GM18951 (cell line): Measurements from ENCODE around the gene CTBP2.
"Not testable (repeated sequence)": the region's sequence is repeated elsewhere in the genome, so short reads cannot be mapped to it uniquely, and the experiment has no call there.

Source experiments
- POLR2A ChIP-seq: IDR thresholded peaks from 4 replicates; pipeline ENCODE4 v1.6.1; 2011; ENCODE audit warnings: mild to moderate bottlenecking; ENCODE audit not compliant: insufficient read length, insufficient read depth; ENCODE audit errors: extremely low read depth
- in situ Hi-C: fragments of 300-500 bp; cut with MboI; formaldehyde crosslinking; loops from one replicate; pipeline ENCODE4 v1.12.0; 2022; ENCODE audit warnings: low sequenced_read_pairs, mixed read lengths, inconsistent platforms; ENCODE audit not compliant: unreplicated experiment

Gene CTBP2

DNA sequence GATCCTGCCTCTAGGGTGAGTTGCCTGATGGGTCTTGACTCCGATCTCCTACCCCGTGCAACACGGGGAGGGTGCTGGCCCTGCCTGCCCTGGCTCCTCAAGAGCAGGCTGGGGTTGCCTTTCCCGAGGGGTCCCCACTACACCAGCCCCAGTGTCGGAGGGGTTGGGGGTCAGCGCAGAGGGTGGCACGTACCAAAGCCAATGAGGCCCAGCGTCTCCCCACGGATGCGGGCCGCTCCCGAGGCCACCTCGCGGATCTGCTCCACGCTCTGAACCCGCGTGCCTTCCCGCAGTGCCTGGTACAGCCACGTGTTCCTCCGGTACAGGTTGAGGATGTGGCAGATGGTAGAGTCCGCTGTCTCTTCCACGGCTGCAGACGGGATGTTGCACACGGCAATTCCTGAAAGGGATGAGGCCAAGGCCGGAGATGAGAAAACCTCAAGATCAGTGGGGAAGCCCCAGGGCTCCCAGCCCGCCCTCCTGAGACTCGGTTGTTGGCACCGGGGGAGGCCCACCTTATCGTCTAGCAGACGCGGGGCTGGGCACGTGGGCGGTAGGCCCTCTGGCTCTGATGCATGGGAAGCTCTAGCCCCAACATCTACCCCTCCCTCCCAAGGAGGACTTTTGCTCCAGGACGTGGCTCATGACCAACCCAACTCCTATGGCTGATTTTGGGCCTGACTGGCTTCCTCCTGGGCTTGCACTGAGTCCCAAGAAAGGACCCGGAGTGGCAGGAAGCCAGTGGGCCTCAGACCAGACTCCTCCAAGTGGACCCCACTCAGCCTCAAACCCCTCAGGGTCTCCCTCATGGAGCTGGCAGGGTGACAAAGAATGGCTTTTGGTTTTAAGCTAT, 162.4 kb downstream of the CTBP2 start:
- no peak for TF ChIP-seq POLR2A
- in situ Hi-C loops: no loop called here

DNA sequence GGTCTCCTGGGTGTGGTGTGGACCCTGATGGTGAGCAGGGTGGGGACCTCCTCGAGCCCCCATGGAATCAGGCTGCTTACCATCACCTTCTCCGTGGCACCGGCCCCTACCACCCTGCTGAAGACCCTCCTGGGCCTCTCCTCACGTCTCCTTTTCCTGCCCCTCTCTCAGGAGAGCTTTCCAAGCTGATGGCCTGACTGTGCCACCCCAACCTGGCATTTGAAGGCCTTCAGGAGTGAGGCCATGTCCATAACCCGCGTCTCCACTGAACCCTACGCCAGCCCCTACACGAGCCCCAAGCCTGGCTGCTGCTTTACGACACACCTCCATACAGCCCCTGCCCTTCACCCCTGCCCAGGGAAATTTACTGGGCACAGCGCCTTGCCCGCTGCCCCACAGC, 163.1 kb downstream of the CTBP2 start:
- TF ChIP-seq POLR2A: no peak

DNA sequence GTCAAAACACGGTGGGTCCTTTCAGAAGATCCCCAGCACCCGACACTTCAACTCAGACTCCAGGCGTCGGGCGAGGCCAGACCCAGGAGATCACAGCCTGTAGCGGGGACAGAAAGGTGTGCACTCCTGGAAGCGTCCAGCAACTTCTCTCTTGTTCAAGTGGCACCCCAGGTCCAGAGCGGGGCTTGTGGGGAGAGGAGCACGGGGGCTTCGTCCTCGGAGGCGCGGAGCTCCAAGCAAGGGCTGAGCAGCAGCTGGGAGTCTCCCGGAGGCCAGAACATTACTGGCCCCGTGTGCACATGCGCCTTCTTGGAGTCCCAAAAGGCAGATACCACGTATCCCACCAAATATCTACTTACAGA, 163.5 kb downstream of the CTBP2 start:
- no peak for TF ChIP-seq POLR2A
- in situ Hi-C loops: no loop called here

More for the DNA sequence above, 163.1 kb downstream of the CTBP2 start:
- in situ Hi-C loops: no loop called here

DNA sequence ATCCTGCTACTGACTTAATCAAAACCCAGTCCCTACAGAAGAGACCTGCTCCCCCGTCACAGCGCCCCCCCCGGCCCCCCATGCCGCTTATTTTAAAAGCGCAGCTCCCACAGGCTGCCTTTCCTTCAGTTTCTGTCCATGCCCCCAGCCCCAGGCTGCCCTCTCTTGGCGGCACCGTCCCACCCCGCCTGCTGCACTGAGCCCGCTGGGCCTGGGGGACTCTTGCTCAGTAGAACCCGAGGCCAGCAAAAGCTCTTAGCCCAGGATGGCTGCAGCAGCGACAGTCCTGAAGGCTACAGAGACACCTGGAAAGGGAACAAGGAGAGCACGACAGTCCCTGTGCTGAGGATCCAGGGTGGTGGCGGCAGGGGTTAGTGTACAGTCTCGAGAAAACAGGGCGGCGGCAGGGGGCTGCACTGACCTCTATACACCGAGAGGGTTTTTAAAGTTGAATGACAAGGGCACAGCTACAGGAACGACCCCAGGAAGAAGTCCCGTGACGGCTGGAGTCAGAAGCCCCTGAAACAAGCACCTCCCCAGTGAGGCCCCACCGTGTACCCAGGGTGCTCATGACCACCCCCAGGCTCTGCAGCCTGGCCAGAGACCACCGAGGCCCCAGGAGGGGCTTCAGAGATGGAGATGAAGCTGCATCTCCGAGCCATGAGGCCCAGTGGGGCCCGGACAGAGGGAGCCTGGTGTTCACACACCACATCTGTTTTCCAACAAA, 164.1 kb downstream of the CTBP2 start:
- in situ Hi-C loops: no loop called here
- TF ChIP-seq POLR2A: no peak

DNA sequence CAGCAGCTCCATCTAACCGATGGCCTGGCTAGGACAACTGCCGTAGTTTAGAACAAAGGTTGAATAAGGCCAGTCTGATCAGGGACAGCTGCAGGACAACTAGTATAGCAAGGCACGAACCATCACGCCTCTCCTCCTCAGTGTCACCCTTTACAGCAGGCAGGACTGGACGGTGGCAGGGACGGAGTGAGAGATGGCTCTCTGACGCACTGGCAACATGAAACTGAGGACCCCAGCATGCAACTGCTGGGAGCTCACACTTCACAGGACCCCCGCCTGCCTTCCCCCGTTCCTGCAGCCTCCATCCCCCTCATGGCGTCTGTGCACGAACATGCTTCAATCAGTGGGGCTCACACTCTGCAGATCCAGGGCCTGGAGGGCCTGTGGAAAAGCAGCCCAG, 164.8 kb downstream of the CTBP2 start:
- in situ Hi-C loops: no loop called here
- TF ChIP-seq POLR2A: no peak

DNA sequence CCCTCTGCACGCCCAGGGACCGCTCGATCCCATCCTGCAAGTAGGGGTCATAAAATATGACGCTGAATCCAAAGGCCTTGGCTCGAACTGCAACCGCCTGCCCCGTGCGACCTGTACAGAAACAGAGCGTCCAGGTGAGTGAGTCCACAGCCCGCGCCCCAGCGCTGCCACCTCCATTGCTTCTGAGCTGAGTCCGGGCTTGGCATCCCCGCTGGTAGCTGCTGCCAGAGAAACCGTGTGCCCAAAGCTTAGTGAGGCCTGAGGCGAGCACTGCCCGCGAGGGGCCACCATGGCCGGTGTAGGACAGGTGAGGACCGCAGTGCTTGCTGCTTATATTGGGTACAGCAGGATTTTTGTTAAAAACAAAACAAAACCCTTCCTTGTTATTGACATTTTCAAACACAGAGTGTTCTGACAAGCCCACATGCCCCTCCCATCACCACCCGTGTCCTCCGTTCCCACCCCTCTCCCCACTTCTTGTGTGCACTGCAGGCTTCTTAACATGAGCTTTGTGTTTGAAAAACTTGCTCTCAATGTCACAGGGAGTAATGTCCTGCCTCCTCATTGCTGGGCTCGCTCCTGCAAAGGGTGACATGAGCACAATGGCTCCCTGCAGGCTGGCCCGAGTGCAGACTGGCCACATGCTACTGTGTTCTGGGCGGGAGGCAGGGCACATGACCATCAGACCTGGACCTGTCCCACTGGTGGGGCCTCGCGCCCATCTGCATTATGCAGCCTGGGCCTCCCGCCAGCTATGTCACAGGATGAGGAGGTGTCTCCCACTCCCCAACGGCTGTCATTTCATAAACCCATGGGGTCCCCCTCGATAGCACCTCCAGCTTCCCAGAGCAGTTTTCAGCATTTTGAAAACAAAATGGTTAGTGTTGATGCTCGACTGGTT, 165.5 kb downstream of the CTBP2 start:
- in situ Hi-C loops: no loop called here
- TF ChIP-seq POLR2A: no peak

DNA sequence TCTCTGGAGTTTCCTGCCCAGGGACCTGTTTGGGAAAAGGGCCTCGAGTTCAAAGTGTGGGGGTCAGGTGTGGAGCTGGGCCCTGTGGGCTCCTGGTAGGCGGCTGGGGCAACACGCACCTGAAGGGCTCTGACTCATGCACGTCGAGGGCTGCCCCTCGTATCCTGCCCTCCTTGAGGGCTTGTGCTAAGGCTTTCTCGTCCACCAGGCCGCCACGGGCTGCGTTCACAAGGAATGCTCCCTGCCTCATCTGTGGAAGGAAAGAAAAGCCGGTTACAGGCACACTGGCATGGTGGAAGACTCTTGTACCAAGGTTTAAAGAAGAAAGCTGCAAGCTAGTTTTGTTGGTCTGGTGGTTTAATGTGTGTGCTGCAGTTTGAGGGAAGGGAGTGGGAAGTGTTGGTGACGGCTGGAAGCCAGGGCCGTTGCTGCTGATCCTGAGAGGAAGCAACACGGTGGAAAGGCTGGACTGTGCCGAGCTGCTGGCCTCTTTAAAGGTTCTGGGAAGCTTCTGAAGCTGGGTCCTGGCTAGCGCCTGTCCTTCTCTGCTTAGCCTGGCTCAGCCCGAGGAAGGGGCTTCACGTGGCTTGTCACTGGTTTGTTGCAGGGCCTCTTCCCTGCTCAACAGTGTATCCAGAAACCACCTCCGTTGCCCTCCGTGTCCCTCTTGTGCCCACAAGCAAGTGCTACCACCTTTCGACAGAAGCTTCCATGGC, 166.5 kb downstream of the CTBP2 start:
- in situ Hi-C loops: no loop called here
- no peak for TF ChIP-seq POLR2A

DNA sequence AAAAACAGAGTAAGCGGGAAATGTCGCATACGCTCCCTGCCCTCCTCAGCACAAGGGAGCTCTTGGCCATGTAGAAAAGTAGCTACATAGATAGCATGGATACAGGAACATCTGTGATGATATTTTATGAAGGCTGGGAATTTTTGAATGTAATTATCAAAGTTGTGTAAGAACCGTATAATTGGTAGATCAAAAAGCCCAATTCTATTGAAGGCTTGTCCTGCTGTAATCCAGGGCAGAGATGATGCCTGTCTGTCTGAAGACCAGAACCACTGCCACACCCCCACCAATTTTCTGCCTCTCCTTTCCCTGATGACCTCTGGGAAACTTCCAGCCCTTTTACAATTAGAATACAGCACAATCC, 167.0 kb downstream of the CTBP2 start:
- in situ Hi-C loops: no loop called here
- TF ChIP-seq POLR2A: no peak

DNA sequence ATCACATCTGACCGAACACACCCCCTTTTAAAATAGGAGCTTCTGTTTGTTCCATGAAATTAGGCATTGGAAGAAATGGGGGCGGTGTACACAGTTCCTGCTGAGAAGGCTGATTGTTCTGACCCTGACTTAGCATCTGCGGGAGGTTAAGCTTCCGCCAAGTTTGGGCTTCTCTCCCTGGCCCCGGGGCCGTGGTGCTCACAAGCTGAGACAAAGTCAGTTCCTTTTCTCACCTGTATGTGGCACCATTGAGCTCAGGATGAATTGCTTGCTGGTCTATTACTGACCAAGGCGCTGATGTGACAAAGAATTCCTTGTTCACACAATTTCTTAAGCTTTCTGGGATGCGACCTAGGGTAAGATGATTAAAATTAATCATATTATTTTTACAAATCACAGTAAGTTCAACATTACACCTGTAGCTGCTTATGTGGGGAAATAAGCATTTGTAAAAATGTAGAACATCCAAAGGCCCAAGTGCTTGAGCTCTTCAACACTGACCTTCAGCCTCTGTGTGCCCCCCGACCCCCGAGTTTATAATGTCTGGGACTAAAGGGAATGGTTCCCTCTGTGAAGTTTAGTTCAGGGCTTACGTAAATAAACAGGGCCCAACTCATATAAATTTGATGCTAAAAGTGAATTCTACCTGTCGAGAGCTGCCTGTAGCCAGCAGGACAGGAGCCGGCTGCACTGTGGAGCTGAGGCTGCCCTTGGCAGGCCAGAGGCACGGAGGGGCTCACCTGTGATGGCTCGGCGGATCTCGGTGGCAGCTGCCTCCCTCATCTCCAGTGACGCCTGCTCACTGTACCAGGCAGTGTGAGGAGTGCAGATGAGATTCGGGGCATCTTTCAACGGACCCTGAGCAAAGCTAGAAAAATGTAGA, 167.7 kb downstream of the CTBP2 start:
- no peak for TF ChIP-seq POLR2A
- in situ Hi-C loops: no loop called here

DNA sequence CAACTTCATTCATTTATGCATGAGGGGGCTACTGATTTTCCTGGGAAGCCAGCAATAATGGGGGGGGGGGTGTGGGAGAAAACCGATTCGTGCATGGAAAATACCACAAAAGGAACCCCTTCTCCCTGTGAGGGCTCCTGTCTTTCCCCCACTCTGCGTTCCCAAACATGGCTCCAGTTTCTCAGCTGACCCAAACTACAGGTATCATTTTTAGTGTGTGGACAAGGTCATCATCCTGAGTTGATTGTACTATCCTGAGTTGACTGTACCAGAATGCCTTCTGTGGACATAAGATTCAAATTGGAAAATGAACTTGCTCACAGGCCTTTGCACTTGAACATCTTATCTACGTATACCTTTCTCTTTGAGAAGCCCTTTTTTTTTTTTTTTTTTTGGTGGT, 168.5 kb downstream of the CTBP2 start:
- in situ Hi-C loops: no loop called here
- no peak for TF ChIP-seq POLR2A

DNA sequence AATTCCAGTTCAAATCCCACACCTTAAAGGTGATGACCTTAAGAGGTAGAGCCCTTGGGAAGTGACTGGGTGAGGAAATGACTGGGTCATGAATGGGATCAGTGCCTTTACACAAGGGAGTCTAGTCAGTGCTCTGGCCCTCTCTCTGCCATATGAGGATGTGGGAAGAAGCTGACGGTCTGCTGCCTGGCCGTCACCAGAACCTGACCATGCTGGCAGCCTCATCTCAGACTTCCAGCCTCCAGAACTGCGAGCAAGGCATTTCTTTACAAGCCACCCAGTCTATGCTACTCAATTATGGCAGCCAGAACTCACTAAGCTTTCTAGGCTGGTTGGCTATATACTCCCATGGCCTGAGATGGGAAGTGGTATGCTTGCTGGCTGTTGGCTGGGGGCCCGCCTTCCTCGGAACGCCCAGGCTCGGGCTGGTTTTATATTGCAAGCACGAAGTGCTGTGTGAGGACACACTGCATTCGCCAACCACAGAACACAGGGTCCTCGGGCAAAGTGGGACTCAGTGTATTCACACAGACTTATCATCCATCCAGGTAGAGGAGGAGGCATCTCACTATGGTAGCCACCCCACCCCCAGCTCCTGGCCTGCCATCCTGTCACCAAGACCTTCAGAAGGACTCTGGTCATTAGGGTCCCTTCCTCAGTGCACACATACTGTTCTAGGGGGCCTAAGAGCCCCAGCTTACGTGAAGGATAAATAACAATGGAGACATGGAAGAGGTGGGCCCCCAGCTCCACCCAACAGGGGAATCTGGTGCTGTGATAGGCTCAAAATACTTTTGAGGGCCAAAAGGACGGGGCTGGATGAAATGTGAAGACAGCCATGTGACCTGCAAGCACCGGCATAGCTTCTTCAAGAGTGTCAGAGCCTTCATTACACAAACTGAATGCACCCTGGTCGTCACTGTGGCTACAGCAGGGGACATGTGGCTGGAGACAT, 169.4 kb downstream of the CTBP2 start:
- no peak for TF ChIP-seq POLR2A
- in situ Hi-C loops: no loop called here

DNA sequence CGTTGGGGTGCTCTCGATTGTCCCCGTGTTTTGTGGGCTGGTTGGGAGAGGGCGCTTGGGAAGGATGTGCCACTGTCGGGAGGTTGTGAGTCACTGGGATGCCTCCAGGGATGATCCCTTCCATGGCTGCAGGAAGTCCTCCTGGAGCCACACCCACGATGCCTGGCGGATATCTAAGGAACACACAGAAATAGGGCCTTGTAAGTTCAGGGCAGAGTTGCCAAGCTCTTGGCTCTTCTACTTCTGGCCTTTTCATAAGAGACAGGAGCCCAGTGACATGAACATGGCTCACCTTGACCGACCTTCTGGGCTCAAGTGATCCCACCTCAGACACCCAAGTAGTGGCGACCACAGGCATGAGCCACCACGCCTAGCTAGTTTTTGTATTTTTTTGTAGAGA, 170.8 kb downstream of the CTBP2 start:
- TF ChIP-seq POLR2A: no peak
- in situ Hi-C loops: no loop called here

DNA sequence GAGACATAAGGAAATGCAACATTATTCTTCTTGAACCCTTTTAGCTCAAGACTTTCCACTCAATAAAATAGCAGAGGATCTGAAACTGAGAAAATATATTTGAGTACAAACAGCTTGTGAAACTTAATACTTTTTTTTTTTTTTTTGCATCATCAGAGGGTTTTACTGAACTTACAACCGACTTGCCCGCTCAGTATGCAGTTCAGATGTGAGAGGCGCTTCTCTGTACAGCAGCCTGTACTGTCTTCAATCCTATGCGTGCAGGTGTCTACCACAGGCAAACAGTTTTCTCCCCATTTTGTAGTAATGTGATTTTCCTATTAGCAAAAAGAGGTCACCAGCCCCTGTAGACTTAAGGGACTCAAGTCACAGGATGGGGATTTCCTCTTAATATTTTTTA, 171.6 kb downstream of the CTBP2 start:
- in situ Hi-C loops: not testable (repeated sequence)
